OCI-LY3 (cell line): ENCODE measurements around the gene MYCN.

Experiments
- EZH2phosphoT487 ChIP-seq: fragments of 200-600 bp; shearing (Covaris generic); IDR thresholded peaks from 2 replicates; pipeline ENCODE4 v1.6.1; 2018; ENCODE audit warnings: antibody characterized with exemption, mixed run types, low read depth
- TF ChIP-seq, protein P1 (sequence below): fragments of 200-600, 300-600 bp; sonication (generic); IDR thresholded peaks from 2 replicates; pipeline ENCODE4 v1.5.1; 2014; ENCODE audit warnings: antibody characterized with exemption, low read length, low read depth

DNA sequence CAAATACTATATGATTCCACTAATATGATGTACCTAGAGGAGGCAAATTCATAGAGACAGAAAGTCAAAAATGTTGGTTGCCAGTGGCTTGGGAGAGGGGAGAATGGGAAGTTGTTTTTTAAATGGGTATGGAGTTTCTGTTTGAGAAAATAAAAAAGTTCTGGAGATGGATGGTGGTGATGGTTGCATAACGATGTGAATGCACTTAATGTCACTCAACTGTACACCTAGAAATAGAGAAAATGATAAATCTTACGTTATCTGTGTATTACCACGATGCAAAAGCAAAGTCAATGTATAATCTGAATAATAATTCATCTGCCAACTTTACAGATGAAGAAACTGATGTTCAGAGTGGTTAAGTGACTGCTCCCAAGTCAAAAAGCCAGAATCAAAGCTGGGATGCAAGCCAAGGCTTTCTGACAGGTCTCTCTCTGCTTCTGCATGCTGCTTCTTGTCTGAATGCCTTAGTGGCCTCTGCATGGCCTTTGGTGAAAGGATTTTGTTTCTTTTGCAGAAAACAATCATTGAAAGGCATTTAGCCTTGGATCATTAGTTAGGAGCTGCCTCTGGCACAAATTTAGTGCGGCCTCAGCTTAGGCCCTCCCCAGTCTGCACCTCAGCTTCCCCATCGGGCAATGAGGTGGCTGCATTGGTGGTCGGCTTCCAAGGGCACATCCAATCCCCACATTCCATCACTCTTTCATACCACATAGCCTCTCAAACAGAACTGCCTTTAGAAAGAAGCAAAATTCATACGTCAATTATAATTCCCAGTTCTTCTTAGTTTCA, 46.5 kb upstream of the MYCN start:
- TF ChIP-seq, protein P1, sequence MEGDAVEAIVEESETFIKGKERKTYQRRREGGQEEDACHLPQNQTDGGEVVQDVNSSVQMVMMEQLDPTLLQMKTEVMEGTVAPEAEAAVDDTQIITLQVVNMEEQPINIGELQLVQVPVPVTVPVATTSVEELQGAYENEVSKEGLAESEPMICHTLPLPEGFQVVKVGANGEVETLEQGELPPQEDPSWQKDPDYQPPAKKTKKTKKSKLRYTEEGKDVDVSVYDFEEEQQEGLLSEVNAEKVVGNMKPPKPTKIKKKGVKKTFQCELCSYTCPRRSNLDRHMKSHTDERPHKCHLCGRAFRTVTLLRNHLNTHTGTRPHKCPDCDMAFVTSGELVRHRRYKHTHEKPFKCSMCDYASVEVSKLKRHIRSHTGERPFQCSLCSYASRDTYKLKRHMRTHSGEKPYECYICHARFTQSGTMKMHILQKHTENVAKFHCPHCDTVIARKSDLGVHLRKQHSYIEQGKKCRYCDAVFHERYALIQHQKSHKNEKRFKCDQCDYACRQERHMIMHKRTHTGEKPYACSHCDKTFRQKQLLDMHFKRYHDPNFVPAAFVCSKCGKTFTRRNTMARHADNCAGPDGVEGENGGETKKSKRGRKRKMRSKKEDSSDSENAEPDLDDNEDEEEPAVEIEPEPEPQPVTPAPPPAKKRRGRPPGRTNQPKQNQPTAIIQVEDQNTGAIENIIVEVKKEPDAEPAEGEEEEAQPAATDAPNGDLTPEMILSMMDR: no peak
- TF ChIP-seq EZH2phosphoT487: no peak
